RWPE2 (cell line): ENCODE results near the gene PPP2R5C.

Experiments used
- ATAC-seq: fragments of 200-7000 bp; cut with Tn5 transposase; 3 replicates; pipeline ENCODE4 v1.9.1; 2021; ENCODE audit warnings: low read depth
- DNase-seq: peaks from one replicate; pipeline ENCODE4 v3.0.0-alpha.2; 2020; ENCODE audit warnings: low spot score
- H3K27ac ChIP-seq: fragments of 450-650 bp; 2 replicates; pipeline ENCODE4 v1.5.1; 2017; ENCODE audit warnings: mild to moderate bottlenecking; ENCODE audit not compliant: poor library complexity, severe bottlenecking
- H3K27me3 ChIP-seq: fragments of 250-450 bp; sonication (Bioruptor Pico); 2 replicates; pipeline ENCODE4 v1.5.1; 2021; ENCODE audit warnings: mild to moderate bottlenecking, moderate library complexity; ENCODE audit not compliant: insufficient read depth, poor library complexity, severe bottlenecking
- H3K36me3 ChIP-seq: fragments of 250-450 bp; sonication (Bioruptor Pico); 2 replicates; pipeline ENCODE4 v1.5.1; 2020; ENCODE audit warnings: low read depth, mild to moderate bottlenecking, moderate library complexity
- H3K4me1 ChIP-seq: fragments of 250-450 bp; sonication (Bioruptor Pico); 2 replicates; pipeline ENCODE4 v1.5.1; 2021; ENCODE audit warnings: mild to moderate bottlenecking, moderate library complexity; ENCODE audit not compliant: insufficient read depth, poor library complexity, severe bottlenecking
- H3K4me3 ChIP-seq: fragments of 250-450 bp; sonication (Bioruptor Pico); 2 replicates; pipeline ENCODE4 v1.5.1; 2021; ENCODE audit warnings: mild to moderate bottlenecking, moderate library complexity; ENCODE audit not compliant: severe bottlenecking
- H3K9me3 ChIP-seq: fragments of 250-450 bp; sonication (Bioruptor Pico); 2 replicates; pipeline ENCODE4 v1.5.1; 2021; ENCODE audit warnings: mild to moderate bottlenecking, moderate library complexity; ENCODE audit not compliant: severe bottlenecking
- CTCF ChIP-seq: fragments of 450-650 bp; IDR thresholded peaks from one replicate; pipeline ENCODE4 v1.5.1; 2017; ENCODE audit warnings: mild to moderate bottlenecking, moderate library complexity; ENCODE audit not compliant: poor library complexity, severe bottlenecking

Gene PPP2R5C

DNA sequence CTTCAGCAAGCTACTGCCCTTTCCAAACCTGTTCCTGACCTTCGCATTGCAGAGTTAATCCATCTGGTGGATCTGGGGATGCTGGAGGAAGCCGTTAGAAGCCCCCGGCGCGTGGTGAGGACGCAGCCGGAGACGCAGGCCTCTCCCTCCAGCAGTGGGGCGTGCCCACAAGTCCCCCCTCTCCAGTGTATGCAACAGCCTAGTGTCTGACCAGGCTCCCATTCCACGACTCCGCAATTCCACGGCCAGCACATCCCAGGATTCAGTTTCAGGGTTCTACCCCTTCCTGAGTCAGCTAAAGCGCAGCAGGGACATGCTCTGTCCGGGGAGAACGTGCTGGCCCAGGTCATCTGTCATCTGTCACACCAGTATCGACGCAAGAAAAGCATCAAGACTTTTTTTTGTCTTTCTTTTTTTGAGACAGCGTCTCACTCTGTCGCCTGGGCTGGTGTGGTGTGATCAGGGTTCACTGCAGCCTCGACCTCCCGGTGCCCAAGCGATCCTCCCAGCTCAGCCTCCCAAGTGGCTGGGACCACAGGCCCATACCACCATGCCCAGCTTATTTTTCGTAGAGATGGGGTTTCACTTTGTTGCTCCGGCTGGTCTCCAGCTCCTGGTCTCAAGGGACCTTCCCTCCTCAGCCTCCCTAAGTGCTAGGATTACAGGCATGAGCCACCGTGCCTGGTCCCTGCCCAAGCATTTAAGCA is 194.8 kb downstream of the PPP2R5C start:
- H3K4me1 ChIP-seq = peaks cover 2% of the 10 kb centered on the region
- H3K9me3 ChIP-seq = no peaks in the 10 kb centered on the region
- DNase-seq (peak; percentile 52), ATAC-seq (no peak)
- no peak overlapping the region for H3K4me3 ChIP-seq
- H3K27me3 ChIP-seq = no peaks in the 10 kb centered on the region
- no peak for TF ChIP-seq CTCF
- H3K27ac ChIP-seq = no peak overlapping the region
- H3K36me3 ChIP-seq = no peaks in the 10 kb centered on the region

DNA sequence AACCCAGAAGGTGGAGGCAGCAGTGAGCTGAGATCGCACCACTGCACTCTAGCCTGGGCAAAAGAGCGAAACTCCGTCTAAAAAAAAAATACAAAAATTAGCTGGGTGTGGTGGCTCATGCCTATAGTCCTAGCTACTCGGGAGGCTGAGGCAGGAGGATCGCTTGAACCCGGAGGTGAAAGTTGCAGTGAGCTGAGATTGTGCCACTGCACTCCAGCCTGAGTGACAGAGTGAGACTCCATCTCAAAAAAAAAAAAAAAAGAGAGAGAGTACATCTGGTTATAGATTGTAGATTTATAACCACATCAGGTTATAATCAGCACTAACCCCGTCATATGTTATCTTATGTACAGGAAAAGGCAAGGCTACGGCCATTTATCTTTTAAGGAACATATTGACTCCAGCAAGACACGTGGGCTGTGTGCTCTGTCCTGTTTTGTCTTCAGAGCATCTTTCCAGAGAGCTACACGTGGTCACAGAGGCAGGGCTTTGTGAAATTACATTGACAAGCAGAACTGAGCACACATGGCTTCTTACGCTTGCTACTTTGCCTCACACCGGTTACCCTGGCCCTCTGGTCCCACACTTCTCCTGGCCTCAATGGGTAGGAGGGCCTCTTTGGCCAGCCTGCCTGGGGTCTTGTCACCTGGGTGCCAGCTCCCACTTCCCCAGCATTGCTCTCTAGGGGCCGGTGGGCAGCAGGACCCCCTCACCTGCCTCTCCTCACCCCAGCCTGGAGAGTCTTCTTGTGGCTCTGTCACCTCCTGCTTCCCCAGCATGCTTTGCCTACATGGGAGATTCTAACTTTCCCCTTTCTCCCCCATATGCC is 196.1 kb downstream of the PPP2R5C start:
- Histone ChIP-seq H3K4me1 (peaks cover 10% of the 10 kb centered on the region), H3K27me3 (no peaks in the 10 kb centered on the region), H3K36me3 (no peaks in the 10 kb centered on the region), H3K27ac (no peak overlapping the region), H3K4me3 (no peak overlapping the region), H3K9me3 (no peaks in the 10 kb centered on the region)
- DNase-seq (no peak), ATAC-seq (no peak)
- no peak for TF ChIP-seq CTCF

DNA sequence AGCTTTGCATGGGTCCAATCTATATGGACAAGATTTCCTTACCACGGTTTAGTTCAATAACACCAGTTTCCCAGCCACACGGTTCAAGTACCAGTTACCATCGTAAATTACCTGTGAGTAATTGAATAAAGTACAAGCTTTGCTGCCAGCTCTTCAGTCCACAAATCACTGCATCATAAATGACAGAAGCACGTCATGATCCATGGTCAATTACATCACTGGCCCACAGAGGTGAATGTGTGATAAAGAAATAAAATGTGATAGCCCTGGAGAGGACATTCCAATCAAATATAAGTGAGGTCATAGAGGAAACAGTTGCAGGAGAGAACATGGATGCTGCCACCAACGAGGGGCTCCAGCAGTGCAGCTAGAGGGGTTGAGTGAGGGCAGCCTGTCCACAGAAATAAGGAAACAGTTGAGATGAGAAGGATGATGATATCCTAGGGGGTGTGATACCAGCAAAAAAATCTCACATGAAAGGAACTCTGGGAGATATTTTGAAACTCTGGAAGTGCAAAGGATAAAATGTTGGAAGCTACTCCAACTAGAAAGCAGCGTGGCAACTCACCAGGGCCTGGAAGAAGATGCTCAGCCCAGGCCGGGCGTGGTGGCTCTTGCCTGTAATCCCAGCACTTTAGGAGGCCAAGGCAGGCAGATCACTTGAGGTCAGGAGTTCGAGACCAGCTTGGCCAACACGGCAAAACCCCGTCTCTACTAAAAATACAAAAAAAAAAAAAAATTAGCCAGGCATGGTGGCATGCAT is 197.1 kb downstream of the PPP2R5C start:
- no peak for DNase-seq
- no peak for TF ChIP-seq CTCF
- Histone ChIP-seq H3K36me3 (no peaks in the 10 kb centered on the region), H3K27me3 (no peaks in the 10 kb centered on the region), H3K9me3 (no peaks in the 10 kb centered on the region), H3K27ac (no peak overlapping the region), H3K4me1 (peaks cover 13% of the 10 kb centered on the region), H3K4me3 (no peak overlapping the region)
- ATAC-seq = no peak

GRCh38 chr14:101959277-101959676 is 197.8 kb downstream of the PPP2R5C start:
- H3K27ac ChIP-seq = no peak overlapping the region

More at GRCh38 chr14:101959277-101959676, 197.8 kb downstream of the PPP2R5C start:
- Histone ChIP-seq H3K27me3 (no peaks in the 10 kb centered on the region), H3K4me1 (peaks cover 13% of the 10 kb centered on the region), H3K4me3 (no peak overlapping the region), H3K36me3 (no peaks in the 10 kb centered on the region), H3K9me3 (no peaks in the 10 kb centered on the region)
- TF ChIP-seq CTCF = no peak
- DNase-seq = no peak
- ATAC-seq = no peak
